IPS-11a (cell line): ENCODE results near the gene DHRS13.
"Not testable (repeated sequence)": the region's sequence is repeated elsewhere in the genome, so short reads cannot be mapped to it uniquely, and the experiment has no call there.

Source experiments
- H3K4me3 ChIP-seq: one replicate; pipeline ENCODE4 v1.5.1; 2013; ENCODE audit warnings: low read depth, low read length, control low read depth

Gene DHRS13

DNA sequence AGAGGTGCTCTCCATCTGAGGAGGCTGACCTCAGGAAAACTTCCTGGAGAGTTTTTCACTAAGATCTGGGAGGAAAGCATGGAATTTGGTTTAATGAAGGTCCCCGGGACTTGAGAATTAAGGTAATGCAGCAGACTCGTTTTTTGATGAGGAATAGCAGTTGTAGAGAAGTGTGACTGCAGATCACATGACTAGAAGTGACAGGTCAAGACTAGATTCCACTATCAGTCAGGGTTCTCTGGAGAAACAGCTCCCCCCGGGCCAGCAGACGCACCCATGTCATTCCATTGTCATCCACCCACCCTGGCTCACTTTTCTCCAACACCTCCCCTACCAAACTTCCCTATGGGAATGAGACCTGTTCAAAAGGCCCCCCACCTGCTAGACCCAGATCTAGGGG is 1.9 kb upstream of the DHRS13 start:
- H3K4me3 ChIP-seq = no peak overlapping the region

DNA sequence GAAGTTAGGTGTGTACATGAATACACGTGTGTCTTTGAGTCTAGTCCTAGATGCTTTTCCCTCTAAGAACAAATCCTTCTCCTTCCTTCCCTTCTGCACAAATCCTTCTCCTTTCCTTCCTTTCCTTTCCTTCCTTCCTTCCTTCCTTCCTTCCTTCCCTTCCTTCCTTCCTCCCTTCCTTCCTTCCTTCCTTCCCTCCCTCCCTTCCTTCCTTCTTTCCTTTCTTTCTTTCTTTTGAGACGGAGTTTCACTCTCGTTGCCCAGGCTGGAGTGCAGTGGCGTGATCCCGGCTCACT is 615 bp upstream of the DHRS13 start:
- H3K4me3 ChIP-seq = not testable (repeated sequence)

DNA sequence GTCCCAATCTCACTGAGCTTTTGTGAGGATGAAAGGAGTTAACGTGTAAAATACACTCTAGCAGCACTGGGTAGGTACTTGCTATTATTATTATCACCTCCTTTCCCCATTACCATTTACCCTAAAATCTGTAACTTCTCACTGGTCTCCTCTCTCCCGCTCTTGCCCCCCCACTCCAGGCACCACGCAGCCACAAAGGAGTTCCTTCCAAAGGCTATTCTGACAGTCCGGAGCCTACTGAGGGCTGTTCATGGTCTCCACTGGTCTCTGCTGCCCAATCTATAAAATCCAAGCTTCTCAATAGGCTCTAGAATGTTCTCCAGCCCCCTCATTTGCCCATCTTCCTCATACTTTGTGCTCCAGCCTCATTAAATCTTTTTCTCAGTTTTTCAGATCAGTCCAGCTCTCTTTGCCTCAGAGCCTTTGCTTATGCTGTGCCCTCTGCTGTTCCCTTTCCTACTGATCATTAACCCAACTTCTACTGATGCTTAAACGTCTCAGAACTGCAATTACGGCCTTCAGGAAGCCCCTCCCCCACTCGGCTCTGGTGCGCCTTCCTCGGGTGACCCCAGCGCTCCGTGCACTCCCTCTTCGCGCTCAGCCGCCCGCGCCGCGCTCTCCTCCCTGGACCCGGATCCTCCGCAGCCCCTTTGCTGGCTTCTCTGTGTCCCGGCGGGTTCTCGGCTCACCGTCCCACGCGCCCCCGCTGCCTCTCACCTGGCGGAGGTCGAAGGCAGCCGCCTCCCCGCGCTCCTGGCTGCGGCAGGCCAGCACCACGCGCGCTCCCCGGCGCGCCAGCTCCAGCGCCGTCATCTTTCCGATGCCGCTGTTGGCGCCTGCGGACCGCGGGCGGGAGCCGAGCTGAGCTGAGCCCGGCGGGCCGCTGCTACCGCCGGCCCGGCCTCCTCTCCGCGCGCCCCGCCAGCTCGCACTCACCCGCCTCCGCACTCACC is 737 bp downstream of the DHRS13 start:
- H3K4me3 ChIP-seq = peak overlapping the region; percentile 69

DNA sequence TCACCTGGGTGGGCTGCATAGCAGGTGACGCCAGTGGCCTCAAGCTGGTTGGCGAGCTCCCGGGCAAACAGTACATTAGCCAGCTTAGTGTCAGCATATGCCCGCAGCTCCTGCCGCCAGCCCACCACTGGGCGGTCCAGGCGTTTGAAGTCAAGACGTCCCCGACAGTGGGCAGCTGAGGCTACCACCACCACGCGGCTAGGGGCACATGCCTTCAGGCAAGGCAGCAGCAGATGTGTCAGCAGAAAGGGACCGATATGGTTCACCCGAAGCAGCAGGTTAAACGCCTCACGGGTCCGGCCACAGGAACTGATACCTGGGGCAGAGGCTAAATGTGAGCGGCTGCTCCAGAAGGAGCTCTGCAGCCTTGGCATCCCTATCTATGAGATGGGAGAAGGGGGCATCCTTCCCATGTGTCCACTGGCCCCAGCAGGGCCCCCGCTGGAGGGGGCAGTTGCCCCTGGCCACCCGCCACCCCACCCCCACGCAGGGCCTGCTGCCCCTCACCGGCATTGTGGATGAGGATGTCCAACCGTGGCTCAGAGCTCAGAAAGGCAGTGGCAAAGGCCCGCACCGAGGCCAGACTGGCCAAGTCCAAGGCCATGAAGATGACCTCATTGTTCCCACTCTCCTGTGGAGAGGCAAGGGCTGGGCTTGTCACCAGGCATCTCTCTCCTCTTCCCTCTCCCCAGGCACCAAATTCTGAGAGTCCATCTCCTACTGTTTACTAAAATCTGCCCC is 1.7 kb downstream of the DHRS13 start:
- no peak overlapping the region for H3K4me3 ChIP-seq

DNA sequence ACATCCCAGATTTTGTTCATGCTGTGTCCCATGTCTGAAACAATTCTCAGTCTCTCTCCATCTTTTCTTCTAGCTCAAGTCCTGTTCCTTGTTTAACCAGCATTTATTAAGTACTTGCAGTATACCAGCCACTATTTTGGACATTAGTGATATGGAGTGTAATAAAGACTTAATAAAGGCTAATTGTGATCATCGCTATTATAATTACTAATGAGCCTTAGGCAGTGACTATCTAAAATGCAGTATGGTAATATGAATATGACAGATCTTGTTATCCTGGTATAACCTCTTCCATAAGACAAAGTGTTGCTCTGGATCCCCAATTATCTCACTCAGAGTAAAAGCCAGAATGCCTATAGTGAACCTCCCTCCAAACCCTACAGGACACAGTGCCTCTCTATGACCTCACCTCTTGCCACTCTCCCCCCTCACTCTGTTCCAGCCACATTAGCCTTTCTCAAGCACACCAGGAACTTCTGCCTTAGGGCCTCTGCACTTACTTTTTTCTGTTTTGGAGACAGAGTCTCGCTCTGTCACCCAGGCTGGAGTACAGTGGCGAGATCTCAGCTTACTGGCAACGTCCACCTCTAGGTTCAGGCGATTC is 3.6 kb downstream of the DHRS13 start:
- no peak overlapping the region for H3K4me3 ChIP-seq

DNA sequence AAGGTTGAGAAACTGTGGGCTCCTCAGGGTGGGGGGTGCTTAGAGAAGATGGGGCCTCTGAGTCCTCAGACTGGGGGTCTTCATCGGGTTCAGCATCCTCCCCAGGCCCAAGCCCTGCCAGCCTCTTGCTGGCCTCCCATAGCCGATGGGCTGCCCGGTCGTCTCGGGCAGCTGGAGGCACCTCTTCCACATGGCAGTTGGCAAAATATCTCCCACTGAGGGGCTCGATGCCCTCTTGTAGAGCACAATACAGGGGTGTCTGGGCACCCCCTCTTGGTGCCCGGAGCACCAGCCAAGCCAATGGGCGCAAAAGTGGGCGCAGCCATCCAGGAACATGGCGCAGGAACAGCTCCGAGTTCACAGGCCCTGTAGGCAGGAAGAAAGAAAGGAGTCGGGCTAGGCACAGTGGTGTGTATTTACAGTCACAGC is 4.3 kb downstream of the DHRS13 start:
- H3K4me3 ChIP-seq = no peak overlapping the region

DNA sequence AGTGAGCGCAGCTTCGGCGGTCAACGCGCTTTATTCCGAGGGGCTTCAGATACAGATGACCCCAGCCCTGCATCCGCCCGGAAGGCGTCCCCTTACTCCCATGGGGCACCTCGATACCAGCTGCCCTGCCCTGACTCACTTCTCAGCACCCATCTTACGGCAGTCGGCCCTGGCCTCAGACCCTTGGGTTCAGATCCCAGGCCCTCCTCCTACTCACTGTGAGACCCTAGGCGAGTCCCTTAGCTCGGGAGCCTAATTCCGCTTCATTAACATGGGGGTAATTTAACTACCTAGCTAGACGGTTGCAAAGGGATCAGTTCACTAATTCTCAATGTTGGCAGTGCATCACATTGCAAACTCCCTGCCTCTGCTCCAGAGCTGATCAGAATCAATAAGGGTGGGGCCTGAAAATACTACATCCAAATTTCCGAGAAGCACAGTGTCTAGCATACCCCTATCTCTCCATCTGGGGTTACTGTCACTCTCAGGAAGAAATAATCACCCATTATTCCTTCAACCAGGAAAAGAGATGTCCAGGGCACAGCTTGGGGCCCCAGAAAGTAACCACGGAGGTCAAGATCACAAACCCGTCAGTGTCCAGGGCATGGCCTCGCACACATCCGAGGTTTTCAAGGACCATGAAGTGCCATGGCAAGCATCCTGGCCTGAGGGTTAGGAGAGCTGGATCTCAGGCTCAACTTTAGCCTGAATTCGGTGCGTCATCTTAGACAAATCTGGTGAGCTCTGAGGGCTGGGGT is 4.9 kb downstream of the DHRS13 start:
- peak overlapping the region; percentile 80 for H3K4me3 ChIP-seq

DNA sequence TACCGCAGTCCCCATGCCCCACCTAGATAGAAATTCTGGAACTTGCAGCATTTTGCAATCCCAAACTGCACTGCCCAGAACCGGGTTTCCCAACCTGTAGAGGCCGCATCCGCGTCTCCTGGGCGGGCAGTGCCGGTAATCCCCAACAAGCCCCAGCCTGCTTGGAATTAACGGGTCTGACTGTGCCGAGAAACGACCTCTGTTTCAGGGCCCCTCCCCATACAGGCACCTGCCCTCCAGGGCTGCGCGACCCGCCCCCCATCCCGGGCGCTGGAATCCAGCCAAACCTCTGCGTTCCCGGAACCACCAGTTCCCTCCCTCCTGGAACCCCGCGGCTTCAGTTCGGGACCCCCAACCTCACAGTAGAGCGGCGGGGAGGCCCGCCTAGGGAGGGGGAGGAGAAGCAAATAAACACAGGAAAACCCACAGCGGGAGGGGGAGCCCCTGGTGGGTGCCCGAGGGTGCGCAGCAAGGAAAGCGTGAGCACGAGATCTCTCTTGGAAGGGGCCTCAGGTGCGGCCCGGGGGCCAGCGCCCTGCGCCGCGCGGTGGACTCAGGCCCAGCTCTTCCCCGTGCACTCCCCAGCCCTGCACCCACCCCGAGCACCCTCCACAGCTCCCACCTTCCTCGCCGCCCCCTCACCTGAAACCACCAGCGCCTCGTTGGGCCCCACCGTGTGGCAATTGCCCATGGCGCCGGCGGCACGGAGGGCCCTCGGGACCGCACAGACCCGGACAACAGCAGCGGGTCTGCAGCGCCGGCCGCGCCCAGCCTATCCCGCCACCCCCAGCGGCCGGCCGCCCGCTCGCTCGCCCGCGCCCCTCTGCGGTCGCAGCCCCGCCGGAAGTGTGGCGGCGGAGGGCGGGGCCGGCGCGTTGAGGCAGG is 5.8 kb downstream of the DHRS13 start, which contains the start of gene FLOT2:
Gene FLOT2, minus strand, starts transcription at position 850 of the 885 bp plus-strand sequence. Its CDS starts 159 bp downstream, at position 691.
- peak within 1 kb of the TSS; percentile 80 for H3K4me3 ChIP-seq

DNA sequence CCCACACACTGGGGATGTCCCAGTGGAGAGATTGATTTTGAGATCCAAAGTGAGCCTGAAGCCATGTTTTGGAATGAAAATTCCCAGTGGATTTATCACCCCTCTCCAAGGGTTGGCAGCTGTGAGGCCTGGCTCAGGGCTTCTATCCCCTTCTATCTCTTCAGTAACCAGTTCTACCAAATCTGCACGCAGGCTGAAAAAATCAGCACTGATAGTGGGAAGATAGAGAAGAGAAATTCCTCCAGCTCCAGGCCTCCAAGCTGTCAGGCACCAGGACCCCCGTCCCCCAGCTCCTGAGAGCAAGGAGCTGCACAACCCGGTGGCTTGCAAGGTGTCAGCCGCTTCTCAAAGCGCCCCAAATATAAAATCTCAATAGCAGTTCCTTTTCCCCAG is 6.4 kb downstream of the DHRS13 start:
- H3K4me3 ChIP-seq = peak overlapping the region; percentile 80

DNA sequence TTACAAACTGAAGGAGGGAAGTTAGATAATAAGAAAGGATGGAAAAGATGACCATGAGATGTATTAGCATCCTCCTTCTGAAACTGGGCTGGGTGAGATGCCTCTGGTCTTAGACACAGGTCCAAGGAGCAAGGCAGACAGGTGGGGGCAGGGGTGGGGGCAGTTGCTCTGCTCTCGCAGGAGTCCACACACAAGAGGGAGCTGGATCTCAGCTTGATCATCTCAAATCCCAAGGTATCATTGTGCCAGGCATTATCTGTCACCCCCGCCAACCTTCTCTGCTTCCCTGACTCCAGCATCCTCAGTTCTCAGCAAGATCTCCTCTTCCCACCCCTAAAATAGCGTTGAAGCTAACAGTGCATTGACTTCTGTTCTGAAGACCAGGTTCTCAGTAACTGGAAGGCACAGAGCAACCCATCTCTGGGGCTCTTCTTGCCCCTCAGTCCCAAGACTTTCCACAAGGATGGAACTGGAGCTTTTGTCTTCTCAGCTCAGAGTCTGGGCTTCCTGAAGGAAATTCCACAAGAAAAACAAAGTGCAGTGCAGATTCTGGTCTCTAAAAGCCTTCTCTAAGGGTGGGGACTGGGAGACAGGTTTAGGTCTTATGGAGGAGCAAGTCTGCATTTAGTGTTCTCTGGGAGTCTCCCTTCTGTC is 7.0 kb downstream of the DHRS13 start:
- H3K4me3 ChIP-seq = peak overlapping the region; percentile 80

DNA sequence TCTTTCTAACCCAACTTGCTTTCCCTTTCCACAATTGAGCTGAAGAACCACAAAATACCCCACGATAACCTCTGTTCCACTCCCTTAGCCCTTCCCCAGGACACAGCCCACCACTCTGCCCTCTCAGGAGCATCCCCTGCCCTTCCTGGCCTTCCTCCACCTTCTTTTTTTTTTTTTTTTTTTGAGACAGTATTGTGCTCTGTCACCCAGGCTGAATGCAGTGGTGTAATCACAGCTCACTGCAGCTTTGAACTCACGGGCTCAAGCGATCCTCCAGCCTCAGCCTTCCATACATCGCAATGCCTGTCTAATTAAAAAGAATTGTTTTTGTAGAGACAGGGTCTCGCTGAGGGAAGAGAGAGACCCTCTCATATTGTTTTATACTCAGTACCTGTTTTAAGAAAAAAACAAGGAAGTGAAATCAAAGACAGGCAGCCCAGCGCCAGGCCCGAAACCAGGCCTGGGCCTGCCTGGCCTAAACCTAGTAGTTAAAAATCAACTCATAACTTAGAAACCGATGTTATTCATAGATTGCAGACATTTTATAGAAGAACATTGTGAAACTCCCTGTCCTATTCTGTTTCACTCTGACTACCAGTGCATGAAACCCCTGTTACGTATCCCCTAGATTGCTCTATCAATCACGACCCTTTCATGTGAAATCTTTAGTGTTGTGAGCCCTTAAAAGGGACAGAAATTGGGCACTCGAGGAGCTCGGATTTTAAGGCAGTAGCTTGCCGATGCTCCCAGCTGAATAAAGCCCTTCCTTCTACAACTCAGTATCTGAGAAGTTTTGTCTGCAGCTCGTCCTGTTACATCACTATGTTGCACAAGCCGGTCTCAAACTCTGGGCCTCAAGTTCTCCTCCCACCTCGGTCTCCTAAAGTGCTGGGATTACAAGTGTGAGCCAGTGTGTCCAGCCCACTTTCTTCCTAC is 9.4 kb downstream of the DHRS13 start:
- not testable (repeated sequence) for H3K4me3 ChIP-seq

DNA sequence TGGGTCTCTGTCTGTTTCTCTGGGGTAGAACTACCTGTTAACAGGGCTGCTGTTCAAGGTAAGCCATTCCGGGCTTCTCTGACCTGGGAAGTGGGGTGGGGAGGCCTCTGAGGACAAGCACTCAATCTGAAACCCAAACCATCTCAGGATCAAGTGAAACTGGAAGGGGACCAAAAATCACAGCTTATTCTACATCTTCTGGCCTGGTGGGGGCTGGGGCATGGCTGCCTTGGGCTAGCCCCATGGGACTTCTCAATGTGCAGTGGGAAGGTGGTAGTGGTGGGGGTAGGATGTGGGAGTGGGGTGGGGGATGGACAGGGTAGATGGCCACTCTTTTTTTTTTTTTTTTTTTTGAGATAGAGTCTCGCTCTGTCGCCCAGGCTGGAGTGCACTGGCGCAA is 10.9 kb downstream of the DHRS13 start:
- no peak overlapping the region for H3K4me3 ChIP-seq

DNA sequence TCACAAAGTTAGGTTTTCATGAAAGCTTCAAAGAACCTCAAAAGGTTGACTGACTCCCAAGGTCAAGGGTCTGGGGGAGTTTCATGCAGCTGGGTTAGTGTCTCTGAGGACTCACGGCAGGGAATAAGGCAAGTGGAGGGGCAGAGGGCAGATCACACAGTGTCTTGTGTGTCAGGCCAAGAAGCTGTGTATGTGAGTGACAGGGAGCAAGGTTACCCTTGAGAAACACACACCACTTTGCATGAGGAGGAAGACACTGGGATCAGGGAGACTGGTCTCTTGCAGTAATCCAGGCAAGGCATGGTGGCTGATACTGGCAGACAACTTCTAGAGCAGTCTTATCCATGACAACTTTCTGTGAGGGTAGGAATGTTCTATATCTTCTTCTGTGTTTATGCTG is 11.7 kb downstream of the DHRS13 start:
- no peak overlapping the region for H3K4me3 ChIP-seq

DNA sequence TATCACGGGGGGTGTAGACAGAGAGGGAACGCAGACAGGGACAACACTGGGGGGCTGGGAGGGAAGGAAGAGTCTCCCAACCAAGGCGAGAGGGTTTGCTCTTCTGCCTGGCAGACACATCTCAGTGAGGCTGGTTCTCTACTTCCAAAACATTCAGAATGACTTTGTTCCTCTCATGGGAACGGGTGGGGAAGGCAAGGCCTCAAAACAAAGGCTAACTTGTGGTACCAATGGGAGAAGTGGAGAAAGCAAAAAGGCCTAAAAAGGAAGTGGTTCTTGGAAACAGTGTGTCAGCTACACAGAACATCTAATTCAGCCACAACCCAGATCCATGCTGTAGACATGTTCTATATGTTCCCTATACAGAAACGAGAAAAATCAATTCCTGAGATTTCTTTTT is 12.9 kb downstream of the DHRS13 start:
- no peak overlapping the region for H3K4me3 ChIP-seq

DNA sequence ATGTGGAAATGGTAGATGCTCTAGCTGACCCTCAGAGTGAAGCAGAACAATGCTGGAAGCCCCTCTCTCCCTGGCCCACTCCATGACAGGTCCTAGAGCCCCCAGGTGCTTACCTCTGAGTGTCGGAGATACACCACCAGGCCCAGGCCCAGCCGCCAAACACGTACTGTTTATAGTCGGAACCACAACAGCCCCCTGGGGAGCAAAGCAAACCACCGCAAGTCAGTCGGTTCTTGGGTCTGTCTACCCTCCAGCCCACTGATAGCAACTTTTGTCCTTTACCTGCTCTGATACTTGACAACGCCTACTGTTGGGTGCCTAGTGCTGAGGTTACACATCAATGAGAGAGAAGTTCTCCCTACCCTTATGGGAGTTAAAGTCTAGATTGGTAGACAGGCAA is 14.0 kb downstream of the DHRS13 start:
- no peak overlapping the region for H3K4me3 ChIP-seq

DNA sequence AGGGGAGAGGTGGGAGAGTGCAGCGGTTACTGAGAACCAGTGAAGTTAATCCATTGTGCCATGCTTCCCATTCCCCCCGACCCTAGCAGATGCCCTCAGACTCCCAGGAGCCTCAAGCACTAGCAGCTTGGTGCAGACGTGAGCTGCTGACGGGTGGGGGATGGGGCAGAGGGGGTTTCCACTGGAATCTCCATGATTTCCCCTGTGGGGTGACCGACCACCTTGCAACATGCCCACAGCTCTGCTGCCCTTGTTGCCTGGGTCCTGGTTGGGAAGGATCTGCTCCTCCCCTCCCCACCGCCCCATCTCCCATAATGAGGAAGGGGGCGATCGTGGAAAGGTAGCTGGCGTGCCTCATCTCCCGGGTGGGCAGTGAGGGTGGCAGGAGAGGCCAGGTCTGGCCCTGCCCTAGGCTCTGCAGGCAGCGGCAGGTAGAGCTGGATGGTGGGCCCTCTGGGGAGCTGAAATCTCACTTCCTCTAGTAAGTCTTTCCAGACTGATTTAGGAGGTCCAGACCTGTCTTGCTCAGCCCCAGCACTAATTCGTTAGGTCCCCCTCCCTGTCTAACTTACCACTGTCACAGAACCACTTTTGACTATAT is 14.9 kb downstream of the DHRS13 start:
- H3K4me3 ChIP-seq = no peak overlapping the region

DNA sequence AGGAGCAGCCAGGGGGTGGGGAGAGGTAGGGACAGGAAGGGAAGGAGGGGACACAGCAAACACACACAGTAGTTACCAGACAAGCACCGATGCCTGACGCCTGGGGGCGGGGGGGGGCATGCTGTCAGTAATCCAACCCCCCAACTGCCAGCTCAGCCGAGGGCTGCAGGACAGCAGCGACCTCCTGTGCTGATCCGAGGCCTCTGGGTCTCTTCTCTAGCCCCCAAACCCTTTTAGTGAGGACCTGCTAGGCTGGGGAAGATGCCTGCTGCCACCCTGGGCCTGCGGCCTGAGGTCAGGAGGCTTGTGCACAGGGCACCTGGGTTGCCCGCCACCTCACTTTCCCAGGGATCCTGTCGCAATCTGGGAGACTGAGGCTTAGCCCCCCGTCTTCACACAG is 16.9 kb downstream of the DHRS13 start:
- no peak overlapping the region for H3K4me3 ChIP-seq

DNA sequence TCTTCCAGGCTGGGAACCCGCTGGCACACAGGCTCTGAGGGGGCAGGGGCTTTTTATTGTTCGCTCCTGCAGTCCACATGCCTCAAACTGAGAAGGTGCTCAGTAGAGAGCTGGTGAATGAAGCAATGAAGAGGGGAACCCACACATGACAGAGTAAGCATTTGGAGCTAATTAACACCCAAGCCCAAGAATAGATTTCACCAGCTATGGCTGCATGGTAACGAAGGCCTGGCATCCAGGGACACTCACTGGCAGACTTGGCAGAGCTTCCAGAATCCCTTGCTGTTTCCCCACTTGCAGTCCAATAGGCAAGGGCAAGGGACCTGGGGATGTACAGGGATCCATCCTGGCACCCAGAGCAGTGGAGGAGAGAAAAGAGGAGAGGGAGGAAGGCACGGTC is 17.5 kb downstream of the DHRS13 start:
- H3K4me3 ChIP-seq = no peak overlapping the region
